Measurements from ENCODE around the gene PRKCE. TPM values are rescaled to one million over a fixed set of nuclear protein-coding genes. Genes with fewer than 3 reads are reported as not detected.
A peak's percentile ranks its signal among the peaks of the same experiment; 100 is the strongest.

PRKCE gene
- total RNA-seq, 1 experiment from 2014 or later: 1.3 TPM

GRCh38 chr2:45793305-45793962 is 142.0 kb downstream of the PRKCE start:
- Mint-ChIP-seq H3K4me3 (no peak overlapping the region), H3K36me3 (ENCODE audit: insufficient read depth in 1 of 3, low read depth in 3 of 3) (no peaks in the 10 kb centered on the region; a peak in 1 of 7 replicates)

More at GRCh38 chr2:45793305-45793962, 142.0 kb downstream of the PRKCE start:
- Histone ChIP-seq H3K56ac (ENCODE audit: insufficient read length, low read depth, low read length) (no peak overlapping the region), H3K27me3 (ENCODE audit: insufficient read depth, low read length) (no peaks in the 10 kb centered on the region), H3K18ac (ENCODE audit: insufficient read length, low read depth, low read length) (no peak overlapping the region), H2BK5ac (ENCODE audit: insufficient read length, low read length) (no peak overlapping the region), H3K14ac (ENCODE audit: insufficient read depth, low read length) (no peak overlapping the region), H2AK5ac (ENCODE audit: insufficient read length, low read length) (no peak overlapping the region), H4K5ac (ENCODE audit: insufficient read length, low read depth, low read length) (no peak overlapping the region), H3K79me2 (ENCODE audit: insufficient read depth, low read length) (no peaks in the 10 kb centered on the region), H2BK120ac (ENCODE audit: low read depth, low read length, poor library complexity, severe bottlenecking) (no peak overlapping the region), H3K79me1 (ENCODE audit: insufficient read depth, low read depth, low read length, poor library complexity, severe bottlenecking) (no peaks in the 10 kb centered on the region), H3K4me2 (ENCODE audit: insufficient read depth, insufficient read length, low read length) (no peak overlapping the region), H2AFZ (ENCODE audit: low read length) (no peak overlapping the region), H3K4me1 (ENCODE audit: insufficient read depth, low read length) (no peaks in the 10 kb centered on the region), H3K9ac (ENCODE audit: extremely low read depth, insufficient read length, low read length) (no peak overlapping the region), H2BK12ac (ENCODE audit: insufficient read length, low read depth, low read length) (no peak overlapping the region), H3T11ph (ENCODE audit: low read length) (no peak overlapping the region), H4K91ac (ENCODE audit: insufficient read length, low read depth, low read length) (no peak overlapping the region), H3K23ac (ENCODE audit: insufficient read length, low read depth, low read length) (no peak overlapping the region), H3K27ac (ENCODE audit: insufficient read length, low read depth, low read length) (no peak overlapping the region), H3K9me3 (ENCODE audit: control insufficient read depth, low read depth, low read length) (no peaks in the 10 kb centered on the region), H3K23me2 (ENCODE audit: insufficient read length, low read depth, low read length, poor library complexity, severe bottlenecking) (no peaks in the 10 kb centered on the region), H3K4ac (ENCODE audit: low read depth, low read length) (no peak overlapping the region), H2BK20ac (ENCODE audit: low read depth, low read length, poor library complexity, severe bottlenecking) (no peak overlapping the region), H4K8ac (replicated peaks; ENCODE audit: insufficient read length, low read depth, low read length) (no peak overlapping the region), H2BK15ac (ENCODE audit: low read depth, low read length) (no peak overlapping the region), H4K20me1 (ENCODE audit: control insufficient read depth, insufficient read depth, insufficient read length) (no peaks in the 10 kb centered on the region)
- no CpG with 5 or more reads among the region's 7 CpGs for WGBS (ENCODE audit: extremely low coverage, insufficient read length, low lambda C conversion rate)
- H3K9me3 Mint-ChIP-seq: no peaks in the 10 kb centered on the region
- peaks cover 2% of the 10 kb centered on the region for H3K27me3 Mint-ChIP-seq (ENCODE audit: low read depth)
- DNase-seq: no peak
- peak overlapping the region in 1 of 3 experiments; percentile 9; a peak in 1 of 7 replicates for H3K27ac Mint-ChIP-seq
- peaks cover 5 to 8% of the 10 kb centered on the region in 2 experiments; a peak in 2 of 4 replicates for H3K4me1 Mint-ChIP-seq
- TF ChIP-seq CTCF (conservative IDR thresholded peaks at IDR 0.05): no peak
